VCaP (cell line): ENCODE data around the gene BPNT1.
"Not testable (repeated sequence)": the region's sequence is repeated elsewhere in the genome, so short reads cannot be mapped to it uniquely, and the experiment has no call there.

ENCODE experiments used
- H3K27ac ChIP-seq: fragments of 450-650 bp; 2 replicates; pipeline ENCODE4 v1.5.1; 2017
- CTCF ChIP-seq: fragments of 450-650 bp; conservative IDR thresholded peaks from 2 replicates; pipeline ENCODE4 v1.5.1; 2017; ENCODE audit warnings: mild to moderate bottlenecking, moderate library complexity

BPNT1 gene

GRCh38 chr1:220123066-220123465 is 33.5 kb upstream of the BPNT1 start:
- TF ChIP-seq CTCF, result no peak
- H3K27ac ChIP-seq, result no peak overlapping the region

- no peak overlapping the region for H3K27ac ChIP-seq
- TF ChIP-seq CTCF, result no peak
These were observed 32.4 kb upstream of the BPNT1 start for GRCh38 chr1:220121791-220122530.

GRCh38 chr1:220119043-220119512 is 29.5 kb upstream of the BPNT1 start:
- no peak for TF ChIP-seq CTCF
- H3K27ac ChIP-seq, result no peak overlapping the region

GRCh38 chr1:220113136-220113695 is 23.6 kb upstream of the BPNT1 start:
- peak; percentile 65 for TF ChIP-seq CTCF
- H3K27ac ChIP-seq, result no peak overlapping the region

GRCh38 chr1:220112600-220112999 is 23.0 kb upstream of the BPNT1 start:
- not testable (repeated sequence) for H3K27ac ChIP-seq

- not testable (repeated sequence) for H3K27ac ChIP-seq
These were observed 20.9 kb upstream of the BPNT1 start for GRCh38 chr1:220110473-220110872.

GRCh38 chr1:220099826-220100225 is 10.2 kb upstream of the BPNT1 start:
- TF ChIP-seq CTCF, result no peak
- H3K27ac ChIP-seq, result no peak overlapping the region

- peak within 1 kb of the TSS; percentile 89 for H3K27ac ChIP-seq
- TF ChIP-seq CTCF, result no peak
These were observed 4.7 kb upstream of the BPNT1 start, which contains the start of gene IARS2 for GRCh38 chr1:220094016-220094911. TSS of gene IARS2 (plus strand) at chr1:220094132. CDS start at chr1:220094217, 85 bp downstream.
